T follicular helper cell (primary cell): ENCODE measurements around the gene MAP2K7.

Source experiments
- DNase-seq: peaks from one replicate; pipeline ENCODE4 v3.0.0-alpha.2; 2020; ENCODE audit warnings: low read depth

The MAP2K7 gene

GRCh38 chr19:7866399-7867091 lies 37.1 kb upstream of the MAP2K7 start:
- DNase-seq, result no peak

- no peak for DNase-seq
Measured at GRCh38 chr19:7867092-7867844, 36.4 kb upstream of the MAP2K7 start.

GRCh38 chr19:7868326-7868670 lies 35.4 kb upstream of the MAP2K7 start:
- no peak for DNase-seq

- DNase-seq, result peak; percentile 75
Measured at GRCh38 chr19:7868671-7869452, 34.8 kb upstream of the MAP2K7 start.

- DNase-seq, result peak; percentile 78
Measured at GRCh38 chr19:7869453-7869909, 34.2 kb upstream of the MAP2K7 start.

- peak; percentile 58 for DNase-seq
Measured at GRCh38 chr19:7869910-7870511, 33.7 kb upstream of the MAP2K7 start.

- peak; percentile 45 for DNase-seq
Measured at GRCh38 chr19:7870571-7871436, 32.9 kb upstream of the MAP2K7 start.

GRCh38 chr19:7871437-7872305 lies 32.0 kb upstream of the MAP2K7 start:
- peak; percentile 90 for DNase-seq

GRCh38 chr19:7872306-7873204 lies 31.1 kb upstream of the MAP2K7 start:
- DNase-seq, result no peak

- no peak for DNase-seq
Measured at GRCh38 chr19:7873304-7874075, 30.2 kb upstream of the MAP2K7 start.

- no peak for DNase-seq
Measured at GRCh38 chr19:7874076-7874896, 29.4 kb upstream of the MAP2K7 start, which contains the start of gene PRR36. TSS of gene PRR36 (minus strand) at chr19:7874390. CDS start at chr19:7873689, 701 bp downstream.

GRCh38 chr19:7874897-7875273 lies 28.8 kb upstream of the MAP2K7 start:
- no peak for DNase-seq

GRCh38 chr19:7877249-7877836 lies 26.3 kb upstream of the MAP2K7 start:
- no peak for DNase-seq

GRCh38 chr19:7879111-7879807 lies 24.4 kb upstream of the MAP2K7 start:
- DNase-seq, result no peak

- DNase-seq, result no peak
Measured at GRCh38 chr19:7879836-7880235, 23.8 kb upstream of the MAP2K7 start.

GRCh38 chr19:7881910-7882309 lies 21.8 kb upstream of the MAP2K7 start:
- no peak for DNase-seq
